H1 (cell line): ENCODE results near the gene GAB2. TPM values are rescaled to one million over a fixed set of nuclear protein-coding genes. Genes with fewer than 3 reads are reported as not detected.

Experiments used
- CBX8 ChIP-seq: fragments of 300-800, 300-1000 bp; sonication (generic); IDR thresholded peaks from 2 replicates; pipeline ENCODE4 v1.7.1; 2016; ENCODE audit warnings: low read depth, low read length, borderline replicate concordance
- EZH2 ChIP-seq: fragments of 200-600 bp; sonication (generic); IDR thresholded peaks from 2 replicates; pipeline ENCODE4 v1.7.1; 2012; ENCODE audit warnings: low read depth, mild to moderate bottlenecking, moderate library complexity, low read length, inconsistent platforms; ENCODE audit not compliant: severe bottlenecking
- NRF1 ChIP-seq: IDR thresholded peaks from 2 replicates; pipeline ENCODE4 v1.6.1; 2011; ENCODE audit warnings: mild to moderate bottlenecking, low read depth, low read length, improper control_type of control experiment
- SRF ChIP-seq: IDR thresholded peaks from 2 replicates; pipeline ENCODE4 v1.6.1; 2011; ENCODE audit warnings: mild to moderate bottlenecking, low read depth, low read length, moderate library complexity
- TAF1 ChIP-seq: IDR thresholded peaks from 2 replicates; pipeline ENCODE4 v1.6.1; 2011; ENCODE audit warnings: mild to moderate bottlenecking, low read depth, low read length
- polyA plus RNA-seq, 7 experiments: library from polyadenylated mRNA; depleted of rRNA in 3 of 7; stranded (reverse) in 5 of 7; unstranded in 2 of 7; fragments of >200 nt in 5 of 7; fragments of 200-250 nt in 2 of 7; gene quantifications; 1 replicate in 5 of 7; 2 replicates in 1 of 7; 4 replicates in 1 of 7; pipeline versions ENCODE4 v1.2.1 to v1.2.3, GENCODE V29; 2011 to 2013; ENCODE audit warnings: missing spikeins in 2 of 7, mixed read lengths in 2 of 7
- total RNA-seq: library from RNA; stranded (reverse); fragmentation: NEBNext Ultra II Directional; extraction: Animal tissue kit (Norgen Biotek cat#: 25700); gene quantifications from 2 replicates; pipeline ENCODE4 v1.2.1, GENCODE V29; 2021

The GAB2 gene
- total and polyA plus RNA-seq, 2 of the 8 experiments (the other 6 are each of a cell fraction or from before 2014, with no cell fraction given) = 6.3 to 14.0 TPM

DNA sequence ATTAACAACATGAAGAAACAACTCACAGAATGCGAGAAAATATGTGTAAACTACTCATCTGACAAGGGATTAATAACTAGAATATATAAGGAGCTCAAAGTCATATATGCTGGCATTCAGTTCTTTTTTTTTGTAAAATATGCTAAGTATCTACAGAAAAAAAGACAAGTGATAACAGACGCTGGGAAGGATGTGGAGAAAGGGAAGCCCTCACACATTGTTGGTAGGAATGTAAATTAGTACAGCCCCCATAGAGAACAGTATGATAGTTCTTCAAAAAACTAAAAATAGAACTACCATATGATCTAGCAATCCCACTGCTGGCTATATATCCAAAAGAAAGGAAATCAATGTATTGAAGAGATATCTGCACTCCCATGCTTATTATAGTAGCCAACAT is 13.8 kb downstream of the GAB2 start (continued):
- no peak for TF ChIP-seq SRF
- TF ChIP-seq NRF1 = no peak
- no peak for TF ChIP-seq EZH2
- no peak for TF ChIP-seq TAF1
- no peak for TF ChIP-seq CBX8
